Stimulated activated CD4-positive, alpha-beta T cell treated with anti-CD3 and anti-CD28 coated beads, Interleukin-2, amount 100 ng/mL, for 48 hours (primary cell): ENCODE results near the gene FSD2.
A peak's percentile ranks its signal among the peaks of the same experiment; 100 is the strongest.
"Not testable (repeated sequence)": the region's sequence is repeated elsewhere in the genome, so short reads cannot be mapped to it uniquely, and the experiment has no call there.

Experiments used
- DNase-seq, 2 donors: peaks; one replicate each; pipeline ENCODE4 v3.0.0-alpha.2; 2020

The FSD2 gene

DNA sequence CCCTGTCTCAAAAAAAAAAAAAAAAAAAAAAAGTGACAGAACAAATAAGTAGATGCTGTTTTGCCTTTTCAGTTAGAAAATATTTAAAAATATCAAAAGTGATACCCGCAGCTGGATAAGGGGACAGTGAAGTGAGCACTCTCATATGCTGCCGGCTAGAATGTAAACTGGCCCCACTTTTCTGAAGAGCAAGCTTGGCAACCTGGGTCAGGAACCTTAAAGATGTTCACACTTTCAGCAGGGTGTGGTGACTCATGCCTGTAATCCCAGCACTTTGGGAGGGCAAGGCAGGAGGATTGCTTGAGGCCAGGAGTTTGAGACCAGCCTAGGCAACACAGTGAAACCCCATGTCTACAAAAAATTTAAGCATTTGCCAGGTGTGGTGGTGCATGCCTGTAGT, 17.4 kb downstream of the FSD2 start:
- no peak for DNase-seq

DNA sequence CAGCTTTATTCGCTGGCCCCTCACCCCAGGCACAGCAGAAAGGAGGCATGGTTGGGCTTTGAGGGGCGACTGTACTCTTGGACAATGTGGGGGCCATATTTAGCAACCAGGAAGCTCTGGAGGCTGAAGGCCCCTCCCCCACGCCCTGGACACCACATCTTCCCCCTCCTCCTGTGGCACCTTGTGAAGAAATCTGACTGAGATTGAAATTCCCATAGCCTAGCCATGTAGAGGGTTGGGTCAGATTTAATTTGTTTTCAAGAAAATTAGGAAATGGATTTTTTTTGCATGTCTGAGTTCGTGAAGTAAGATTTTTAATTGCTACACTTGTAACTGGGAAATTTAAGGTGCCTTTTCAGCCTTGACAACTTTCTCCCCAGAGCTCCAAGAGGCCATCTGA, 24.5 kb downstream of the FSD2 start:
- DNase-seq, result no peak

DNA sequence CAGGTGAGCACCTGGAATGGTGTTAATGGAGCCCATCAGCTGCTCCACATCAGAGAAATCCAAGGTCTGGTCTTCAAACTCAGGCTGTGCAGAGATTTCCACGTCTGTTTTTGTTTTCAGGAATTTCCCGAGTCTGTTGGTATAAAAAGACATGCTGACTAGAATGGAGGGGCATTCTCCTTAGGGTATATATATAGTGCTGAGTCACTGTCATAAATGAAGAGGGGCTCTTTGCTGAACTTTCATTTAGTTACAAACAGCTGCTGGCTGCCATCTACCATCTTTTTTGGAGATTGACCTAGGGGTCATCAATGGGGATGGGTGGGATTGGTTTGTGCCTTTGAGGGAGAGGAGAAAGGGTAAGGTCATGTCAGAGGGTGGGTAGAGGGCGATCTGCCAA, 27.1 kb downstream of the FSD2 start:
- DNase-seq, result no peak

DNA sequence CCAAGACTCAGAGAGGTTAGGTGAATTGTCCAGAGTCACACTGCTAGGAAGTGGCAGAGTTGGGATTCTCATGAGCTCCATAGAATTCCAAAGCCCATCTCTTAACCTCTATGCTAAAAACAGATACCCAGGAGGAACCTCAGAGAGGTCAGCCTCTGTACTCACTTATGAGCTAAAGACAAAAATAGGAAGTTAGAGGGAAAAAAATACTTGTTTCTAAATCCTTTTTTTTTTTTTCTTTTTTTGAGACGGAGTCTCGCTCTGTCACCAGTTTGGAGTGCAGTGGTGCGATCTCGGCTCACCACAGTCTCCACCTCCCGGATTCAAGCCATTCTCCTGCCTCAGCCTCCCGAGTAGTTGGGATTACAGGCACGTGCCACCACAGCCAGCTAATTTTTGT, 31.4 kb downstream of the FSD2 start:
- no peak for DNase-seq

DNA sequence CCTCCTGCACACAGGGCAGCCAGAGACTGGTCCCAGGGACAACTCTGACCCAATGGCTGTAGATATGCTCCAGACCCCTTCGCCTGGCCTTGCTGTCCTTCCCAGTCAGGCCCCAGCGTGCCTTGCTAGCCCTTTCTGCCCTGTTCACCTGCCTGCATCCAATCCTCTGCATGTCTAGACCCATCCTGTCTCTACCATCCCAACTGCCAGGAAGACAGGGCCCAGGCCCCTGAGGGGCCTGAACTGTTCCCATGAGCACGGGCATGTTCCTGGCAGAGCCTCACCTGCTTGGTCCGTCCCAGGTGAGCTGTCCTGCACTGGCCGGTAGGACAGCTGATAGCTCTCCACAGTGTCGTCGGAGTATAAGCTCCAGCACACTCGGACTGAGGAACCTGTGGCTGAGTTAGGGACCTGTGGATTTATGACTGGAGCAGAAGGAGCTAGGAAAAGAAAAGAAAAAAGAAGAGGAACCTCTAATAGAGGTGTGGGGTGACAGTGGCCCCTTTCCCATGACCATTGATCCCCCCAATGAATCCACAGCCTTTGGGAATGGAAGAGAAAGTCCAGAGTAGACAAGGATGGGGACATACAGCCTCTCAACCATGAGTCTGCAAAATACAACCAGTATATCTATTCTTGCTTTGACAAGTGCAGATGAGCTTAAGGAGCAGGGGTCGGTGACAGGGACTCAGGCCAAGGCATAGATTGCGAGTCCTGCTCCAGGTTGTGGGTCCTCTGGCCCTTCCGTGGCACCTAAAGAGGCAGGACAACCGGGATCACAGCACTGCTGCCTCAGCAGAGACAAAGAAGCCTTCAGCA, 33.9 kb downstream of the FSD2 start:
- DNase-seq, result no peak

DNA sequence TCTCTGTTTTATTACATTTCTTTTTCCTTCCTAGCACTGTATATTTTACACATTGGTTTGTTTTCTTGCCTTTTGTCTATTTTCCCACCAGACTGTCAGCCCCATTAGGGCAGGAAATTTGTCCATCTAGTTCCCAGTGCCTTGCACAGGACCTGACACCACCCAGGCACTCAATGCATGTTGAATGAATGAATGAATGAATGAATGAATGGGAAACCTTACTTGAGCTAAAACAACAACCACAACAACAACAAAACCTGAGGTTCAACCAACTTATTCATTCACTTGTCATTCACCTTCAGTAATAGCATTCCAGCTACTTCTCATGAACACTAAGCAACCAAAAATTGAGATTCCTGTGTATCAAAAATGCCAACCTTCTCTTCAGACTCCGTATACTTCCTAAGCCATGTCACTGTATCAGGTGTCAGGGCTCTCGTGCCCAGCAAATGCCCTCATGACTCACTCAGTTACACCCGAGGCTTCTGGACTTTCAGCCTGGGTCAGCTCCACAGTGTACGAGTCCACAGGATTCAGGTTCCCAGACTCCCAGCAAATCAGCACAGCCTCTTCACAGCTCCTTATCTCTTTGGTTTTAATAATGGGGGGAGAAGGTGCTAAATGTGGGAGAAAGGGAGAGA, 37.3 kb downstream of the FSD2 start:
- no peak for DNase-seq

DNA sequence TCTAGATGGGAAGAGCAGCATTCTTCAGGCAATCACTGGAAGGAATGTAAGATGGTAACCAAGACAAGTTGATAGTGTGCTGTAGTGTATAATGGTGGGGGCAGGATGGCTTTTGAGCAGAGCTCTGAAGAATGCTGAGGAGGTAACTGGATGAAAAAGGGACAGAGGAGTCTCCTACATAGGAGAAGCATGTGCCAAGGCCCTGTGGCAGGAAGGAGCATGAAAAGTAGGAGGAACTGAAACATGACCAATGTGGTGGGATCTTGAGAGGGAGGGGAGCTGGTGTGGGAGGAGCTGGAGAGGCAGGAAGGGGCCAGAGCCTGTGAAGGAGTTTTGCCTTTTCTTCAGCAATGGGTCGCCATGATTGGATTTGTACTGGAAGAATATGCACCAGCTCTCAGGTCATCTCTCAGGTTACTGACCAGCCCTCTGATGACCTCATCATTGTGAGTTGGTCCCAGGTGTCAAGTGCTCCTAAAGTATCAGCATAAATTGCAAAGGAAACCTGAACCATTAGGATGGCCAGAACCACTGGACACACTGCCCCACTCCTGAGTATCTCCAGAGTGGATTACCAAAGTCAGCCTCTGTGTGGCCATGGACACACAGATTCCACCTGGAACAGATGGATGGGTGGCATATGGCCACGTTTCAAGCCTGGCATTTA, 38.6 kb downstream of the FSD2 start:
- DNase-seq, result no peak

DNA sequence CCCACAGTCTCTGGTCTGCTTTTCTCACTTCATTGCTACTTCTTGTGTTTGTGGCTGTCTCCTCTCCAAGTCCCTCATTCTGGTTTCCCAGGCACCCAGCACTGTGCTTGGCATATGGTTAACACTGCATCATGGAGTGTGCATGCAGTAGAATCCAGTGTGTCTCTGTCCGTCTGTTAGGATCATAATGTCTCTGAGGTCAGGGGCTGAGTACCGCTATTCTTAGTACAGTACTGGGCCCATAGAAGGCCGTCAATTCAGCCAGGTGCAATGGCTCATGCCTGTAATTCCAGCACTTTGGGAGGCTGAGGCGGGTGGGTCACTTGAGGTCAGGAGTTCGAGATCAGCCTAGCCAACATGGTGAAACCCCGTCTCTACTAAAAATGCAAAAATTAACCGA, 39.7 kb downstream of the FSD2 start:
- DNase-seq, result not testable (repeated sequence)

DNA sequence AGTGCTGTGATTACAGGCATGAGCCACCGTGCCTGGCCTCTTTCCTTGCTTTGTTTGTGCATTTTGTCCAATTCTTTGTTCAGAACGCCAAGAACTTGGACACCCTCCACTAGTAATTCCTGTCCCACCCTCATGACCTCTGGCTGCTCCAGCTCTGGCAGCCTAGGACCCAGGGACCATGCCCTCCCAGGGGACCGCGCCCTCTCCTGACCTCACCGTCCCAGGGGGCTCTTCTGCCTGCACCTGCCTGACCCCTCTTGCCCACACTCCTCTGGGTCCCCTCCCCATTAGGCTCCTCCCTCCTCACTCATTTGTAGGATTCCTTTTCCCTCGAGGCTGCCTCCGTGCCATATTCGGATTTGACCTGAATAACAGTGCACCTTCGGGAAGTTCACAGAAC, 41.1 kb downstream of the FSD2 start:
- DNase-seq, result no peak

DNA sequence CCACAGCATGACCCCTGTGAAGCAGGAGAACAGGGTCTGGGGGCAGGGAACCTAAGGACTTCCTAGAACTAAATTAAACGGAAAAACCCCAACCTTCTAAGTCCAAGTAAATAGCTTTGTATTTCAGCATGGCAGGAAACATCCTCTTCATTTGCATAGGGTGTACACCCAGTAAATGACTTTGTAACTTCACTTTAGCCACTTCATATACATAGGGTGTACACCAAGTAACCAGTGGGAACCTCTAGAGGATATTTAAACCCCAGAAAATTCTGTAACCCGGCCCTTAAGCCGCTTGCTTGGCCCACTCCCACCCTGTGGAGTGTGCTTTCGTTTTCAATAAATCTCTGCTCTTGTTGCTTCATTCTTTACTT, 41.8 kb downstream of the FSD2 start:
- DNase-seq, result no peak

DNA sequence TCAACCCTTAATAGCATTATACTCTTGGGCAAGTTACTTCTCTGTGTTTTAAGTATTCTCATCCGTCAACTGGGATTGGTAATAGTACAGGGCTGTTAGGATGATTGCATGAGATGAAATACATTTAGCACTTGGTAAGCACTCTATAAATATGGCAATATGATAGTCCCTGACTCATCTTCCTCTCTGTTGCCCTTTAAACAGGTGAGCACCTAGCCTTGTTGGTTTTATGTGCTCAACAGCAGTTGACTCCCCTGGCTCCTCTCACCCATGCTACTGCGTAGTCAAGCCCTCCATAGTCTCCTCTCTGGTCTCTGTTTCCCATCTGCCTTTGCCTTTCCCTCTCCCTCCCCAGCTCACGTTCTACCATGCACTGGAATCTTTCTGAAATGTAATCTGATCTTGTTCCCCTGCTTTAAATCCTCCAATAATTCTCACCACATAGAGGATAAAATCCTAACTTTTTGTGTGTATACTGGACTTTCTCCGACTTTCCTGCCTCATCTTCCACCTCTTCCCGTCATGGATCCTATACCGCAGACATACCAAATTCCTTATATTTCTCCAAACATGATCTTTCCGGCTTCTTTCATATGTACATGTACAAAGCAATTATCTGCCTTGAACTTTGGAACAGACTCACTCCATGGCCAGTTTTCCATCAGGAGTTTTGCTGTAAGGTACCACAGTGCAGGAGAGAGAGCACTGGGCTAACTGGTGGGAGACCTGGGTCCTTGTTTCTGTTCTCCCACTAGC, 42.3 kb downstream of the FSD2 start:
- no peak for DNase-seq

DNA sequence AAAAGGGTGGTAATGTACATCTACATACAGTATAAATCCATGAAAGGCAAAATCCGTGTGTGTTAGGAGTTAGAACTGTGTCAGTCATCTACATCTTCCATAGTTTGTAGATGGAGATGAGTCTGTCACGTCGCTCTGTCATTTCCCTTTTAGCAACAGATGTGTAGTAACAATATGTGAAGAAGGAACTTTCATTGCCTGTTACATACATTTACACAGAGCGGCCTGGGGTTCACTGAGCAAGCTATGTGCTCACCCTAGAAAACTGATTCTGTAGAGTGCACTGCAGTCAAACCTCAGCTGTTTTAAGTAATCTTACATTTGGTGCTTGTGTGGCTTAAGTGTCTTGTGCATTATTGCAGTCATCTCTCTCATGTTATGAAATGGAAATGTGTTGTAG, 54.6 kb downstream of the FSD2 start:
- DNase-seq, result no peak

DNA sequence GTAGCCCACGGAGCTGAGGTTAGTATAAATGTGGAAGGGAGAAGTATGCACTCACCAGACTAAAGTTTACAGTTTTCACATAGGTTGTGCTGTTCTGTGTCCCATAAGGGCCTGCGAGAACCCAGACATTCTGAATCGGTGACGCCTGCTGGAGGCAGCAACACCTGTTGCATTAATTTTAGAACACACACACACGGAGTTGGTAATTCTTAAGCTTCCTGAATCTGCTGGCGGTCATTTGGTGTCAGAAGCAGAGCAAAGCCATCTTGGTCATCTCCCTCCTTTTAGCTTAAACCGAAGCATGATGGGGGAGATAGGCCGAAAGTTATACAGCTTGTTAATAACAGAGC, 55.1 kb downstream of the FSD2 start:
- DNase-seq, result no peak

DNA sequence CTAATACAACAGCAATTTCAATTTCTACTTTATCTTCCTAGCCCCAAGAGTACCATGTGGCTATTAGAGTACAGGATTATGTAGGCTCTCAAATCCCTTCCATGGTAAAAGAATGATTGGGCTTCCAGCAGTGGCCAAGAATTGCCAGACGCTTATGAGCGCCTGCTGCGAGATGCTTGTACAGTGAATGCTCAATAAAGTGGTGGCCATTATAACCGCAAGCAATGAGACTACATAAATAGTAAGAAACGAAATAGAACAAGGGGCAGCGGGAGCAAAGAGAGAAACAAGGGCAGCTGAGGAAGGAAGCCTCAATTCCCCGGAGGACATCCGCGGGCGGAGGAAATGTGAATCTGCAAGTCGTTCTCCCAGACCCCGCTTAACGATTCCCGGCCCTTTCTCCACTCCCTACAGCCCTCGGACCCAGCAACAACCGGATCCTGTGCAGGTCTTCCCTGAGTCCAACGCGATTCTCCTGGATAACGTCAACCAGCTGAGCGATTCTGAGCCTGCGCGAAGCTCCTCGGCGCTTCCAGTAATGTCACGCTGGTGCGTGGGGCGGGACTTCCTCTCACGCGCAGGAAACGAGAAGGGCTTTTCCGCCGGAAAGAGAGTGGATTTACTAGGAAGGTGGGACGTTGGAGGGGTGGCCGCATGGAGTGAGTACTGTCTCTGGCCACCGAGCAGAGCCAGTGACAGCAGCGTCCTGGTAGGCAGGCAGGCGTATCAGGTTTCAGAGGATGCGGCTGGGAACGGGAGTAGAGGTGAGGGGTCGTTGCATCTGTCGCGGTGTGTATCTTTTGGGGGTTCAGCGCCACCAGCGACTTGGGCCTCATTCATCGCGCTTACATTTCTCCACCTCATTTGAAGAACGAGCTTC, 55.7 kb downstream of the FSD2 start:
- DNase-seq, result peak; percentile 74 to 80

DNA sequence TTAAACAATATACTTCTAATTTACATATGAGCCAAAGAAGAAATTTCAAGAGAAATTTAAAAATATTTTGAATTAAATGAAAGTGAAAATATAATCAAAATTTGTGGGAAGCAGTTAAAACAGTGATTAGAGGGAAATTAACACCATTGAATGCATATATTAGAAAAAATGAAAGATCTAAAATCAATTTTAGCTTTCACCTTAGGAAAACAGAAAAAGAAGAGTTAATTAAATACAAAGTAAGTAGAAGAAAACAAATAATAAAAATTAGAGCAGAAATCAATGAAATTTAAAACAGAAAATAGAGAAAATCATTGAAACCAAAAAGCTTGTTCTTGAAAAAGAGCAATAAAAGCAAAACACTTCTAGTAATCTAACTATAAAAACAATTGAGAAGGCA, 57.6 kb downstream of the FSD2 start:
- DNase-seq, result no peak

DNA sequence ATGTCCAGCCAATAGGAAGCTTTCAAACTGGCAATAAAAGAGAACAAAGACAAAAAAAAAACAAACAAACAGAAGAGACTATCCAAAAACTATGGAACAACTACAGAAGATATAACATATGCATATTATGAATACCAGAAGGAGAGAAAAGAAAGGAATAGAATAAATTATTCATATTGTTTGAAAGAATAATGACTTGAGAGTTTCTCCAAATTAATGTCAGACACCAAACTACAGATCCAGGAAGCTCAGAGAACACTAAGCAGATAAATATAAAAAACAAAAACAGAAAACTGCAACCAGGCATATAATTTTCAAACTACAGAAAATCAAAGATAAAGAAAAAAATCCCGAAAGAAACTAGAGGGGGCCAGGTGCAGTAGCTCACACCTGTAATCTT, 62.1 kb downstream of the FSD2 start:
- DNase-seq, result no peak

DNA sequence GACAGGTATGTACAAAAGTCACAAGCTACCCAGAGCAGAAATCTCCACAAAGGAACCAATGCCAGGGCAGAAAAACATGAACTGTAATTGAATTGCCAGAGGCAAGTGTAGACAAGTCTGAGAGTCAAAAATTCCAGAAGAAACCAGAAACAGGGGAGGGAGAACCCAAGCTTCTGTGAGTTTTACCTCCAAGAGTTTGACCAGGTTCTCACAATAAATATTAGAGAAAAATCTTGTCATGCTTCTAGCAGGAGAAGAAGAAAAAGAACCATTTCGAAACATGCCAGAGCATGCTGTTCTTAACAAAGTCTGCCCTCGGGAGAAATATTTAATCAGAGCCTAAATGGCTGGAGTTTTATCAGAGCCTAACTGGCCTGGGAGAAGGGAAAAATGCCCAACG, 63.7 kb downstream of the FSD2 start:
- DNase-seq, result no peak

DNA sequence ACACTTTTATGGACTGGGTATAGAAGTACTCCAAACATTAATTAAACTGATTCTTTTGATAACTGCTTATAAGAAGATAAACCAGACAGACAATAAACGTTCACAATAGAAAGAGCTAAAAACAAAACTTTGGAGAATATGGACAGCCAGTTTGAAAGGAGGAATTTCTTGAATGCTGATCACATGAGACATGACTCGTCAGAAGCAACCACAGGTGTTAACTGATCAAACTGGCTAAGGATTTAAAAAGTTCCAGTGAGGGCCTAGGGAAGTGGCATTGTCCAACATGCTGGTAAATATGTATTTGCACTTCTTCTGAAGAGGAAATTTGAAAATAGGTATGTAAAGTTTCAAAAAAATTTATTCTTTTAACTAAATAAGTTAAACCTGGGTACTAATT, 66.8 kb downstream of the FSD2 start:
- DNase-seq, result no peak

DNA sequence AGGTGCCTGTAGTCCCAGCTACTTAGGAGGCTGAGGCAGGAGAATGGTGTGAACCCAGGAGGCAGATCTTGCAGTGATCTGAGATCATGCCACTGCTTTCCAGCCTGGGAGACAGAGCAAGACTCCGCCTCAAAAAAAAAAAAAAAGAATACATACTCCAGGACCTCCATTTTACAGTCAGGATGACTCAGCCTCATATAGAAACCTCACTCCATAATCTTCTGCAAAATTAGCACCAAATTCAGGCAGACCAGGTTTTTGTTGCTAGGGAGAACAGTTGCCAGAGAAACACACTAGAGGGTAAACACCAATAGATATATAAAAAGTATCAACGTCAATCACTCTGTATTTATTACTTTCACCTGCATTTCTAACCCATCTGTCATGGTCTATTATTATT, 67.9 kb downstream of the FSD2 start:
- DNase-seq, result no peak

DNA sequence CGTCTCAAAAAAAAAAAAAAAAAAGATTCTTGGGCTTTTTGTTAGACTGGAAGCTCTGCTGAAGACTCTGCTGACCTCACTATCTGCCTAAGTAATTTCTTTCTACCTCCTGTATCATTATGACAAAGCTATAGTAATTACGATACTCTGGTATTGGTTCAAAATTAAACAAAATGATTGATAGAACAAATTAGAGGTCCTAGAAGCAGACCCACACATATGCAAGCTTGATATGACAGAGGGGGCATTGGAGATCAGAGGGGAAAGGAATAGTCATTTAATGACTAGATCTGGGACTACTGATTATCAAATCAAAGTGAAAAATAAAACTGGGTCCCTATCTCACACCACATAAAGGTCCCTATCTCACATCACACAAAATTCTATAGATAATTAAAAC, 74.3 kb downstream of the FSD2 start:
- DNase-seq, result no peak

DNA sequence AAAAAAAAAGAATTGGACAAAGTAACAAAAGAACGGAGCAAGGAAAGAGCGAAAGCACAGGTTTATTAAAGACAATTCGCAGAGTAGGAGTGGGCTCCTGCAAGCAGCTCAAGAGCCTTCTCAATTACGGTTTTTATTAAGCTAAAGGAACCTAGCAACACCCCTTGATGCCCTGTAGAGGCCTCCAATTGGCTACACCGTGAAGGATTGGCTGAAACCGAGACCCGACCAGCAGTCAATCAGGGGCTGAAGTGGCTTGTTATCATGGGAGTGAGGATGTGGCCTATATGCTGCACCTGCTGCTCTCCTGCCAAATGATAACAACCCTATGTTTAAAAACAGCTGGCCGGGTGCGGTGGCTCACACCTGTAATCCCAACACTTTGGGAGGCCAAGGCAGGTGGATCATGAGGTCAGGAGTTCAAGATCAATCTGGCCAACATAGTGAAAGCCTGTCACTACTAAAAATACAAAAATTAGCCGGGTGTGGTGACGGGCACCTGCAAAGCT, 75.8 kb downstream of the FSD2 start:
- no peak for DNase-seq

DNA sequence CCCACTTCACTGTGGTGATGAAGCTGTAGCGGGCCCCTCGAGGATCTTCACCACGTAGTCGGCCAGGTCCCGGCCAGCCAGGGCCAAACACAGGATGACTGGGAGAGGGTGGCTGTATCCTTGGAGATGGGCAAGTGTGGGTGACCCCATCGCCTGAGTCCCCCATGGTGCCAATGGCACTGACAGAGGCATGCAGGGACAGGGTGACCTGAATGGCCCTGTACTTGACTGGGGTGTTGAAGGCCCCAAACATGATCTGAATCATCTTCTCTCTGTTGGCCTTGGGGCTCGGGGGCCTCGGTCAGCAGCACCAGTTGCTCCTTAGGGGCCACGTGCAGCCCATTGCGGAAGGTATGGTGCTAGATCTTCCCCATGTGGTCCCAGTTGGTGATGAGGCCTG, 79.1 kb downstream of the FSD2 start:
- DNase-seq, result no peak
